GM19438 (cell line): Measurements from ENCODE around the gene SORL1.
"Not testable (repeated sequence)": the region's sequence is repeated elsewhere in the genome, so short reads cannot be mapped to it uniquely, and the experiment has no call there.

Experiments
- ATAC-seq: cut with Tn5 transposase; IDR thresholded peaks from one replicate; pipeline ENCODE4 v1.9.1; 2021; ENCODE audit warnings: low read depth; ENCODE audit not compliant: unreplicated experiment

SORL1 gene

GRCh38 chr11:121451986-121452608 is at the start of gene SORL1:
SORL1 (plus strand) TSS chr11:121452314; CDS start chr11:121452332, 18 bp downstream.
- peak; percentile 47 for ATAC-seq

- no peak for ATAC-seq
Observed at GRCh38 chr11:121405646-121406045, 46.5 kb upstream of the SORL1 start.

GRCh38 chr11:121406291-121406690 is 45.8 kb upstream of the SORL1 start:
- no peak for ATAC-seq

- ATAC-seq: no peak
Observed at GRCh38 chr11:121408830-121409229, 43.3 kb upstream of the SORL1 start.

GRCh38 chr11:121410041-121410440 is 42.1 kb upstream of the SORL1 start:
- not testable (repeated sequence) for ATAC-seq

- not testable (repeated sequence) for ATAC-seq
Observed at GRCh38 chr11:121411330-121411729, 40.8 kb upstream of the SORL1 start.

GRCh38 chr11:121412000-121412587 is 40.0 kb upstream of the SORL1 start:
- ATAC-seq: no peak

- no peak for ATAC-seq
Observed at GRCh38 chr11:121412711-121413415, 39.3 kb upstream of the SORL1 start.

GRCh38 chr11:121414141-121414913 is 37.8 kb upstream of the SORL1 start:
- ATAC-seq: no peak

GRCh38 chr11:121415856-121416255 is 36.3 kb upstream of the SORL1 start:
- no peak for ATAC-seq

- peak; percentile 58 for ATAC-seq
Observed at GRCh38 chr11:121417055-121417551, 35.0 kb upstream of the SORL1 start.

- ATAC-seq: no peak
Observed at GRCh38 chr11:121417607-121418006, 34.5 kb upstream of the SORL1 start.

GRCh38 chr11:121418625-121419114 is 33.4 kb upstream of the SORL1 start:
- ATAC-seq: peak; percentile 43

- no peak for ATAC-seq
Observed at GRCh38 chr11:121419836-121420235, 32.3 kb upstream of the SORL1 start.

- ATAC-seq: no peak
Observed at GRCh38 chr11:121420398-121420797, 31.7 kb upstream of the SORL1 start.

GRCh38 chr11:121421149-121421901 is 30.8 kb upstream of the SORL1 start:
- ATAC-seq: no peak

- no peak for ATAC-seq
Observed at GRCh38 chr11:121422675-121423074, 29.4 kb upstream of the SORL1 start.

- ATAC-seq: no peak
Observed at GRCh38 chr11:121425828-121426227, 26.3 kb upstream of the SORL1 start.

GRCh38 chr11:121426476-121427399 is 25.4 kb upstream of the SORL1 start:
- no peak for ATAC-seq
